NOMO-1 (cell line): Measurements from ENCODE around the gene ZDHHC14.
"Not testable (repeated sequence)": the region's sequence is repeated elsewhere in the genome, so short reads cannot be mapped to it uniquely, and the experiment has no call there.

Experiments used
- DNase-seq, 2 experiments: peaks; one replicate each; lab custom pipeline; 2025; ENCODE audit not compliant: unreplicated experiment in 2 of 2; lab: John Stamatoyannopoulos, UW

ZDHHC14 gene

DNA sequence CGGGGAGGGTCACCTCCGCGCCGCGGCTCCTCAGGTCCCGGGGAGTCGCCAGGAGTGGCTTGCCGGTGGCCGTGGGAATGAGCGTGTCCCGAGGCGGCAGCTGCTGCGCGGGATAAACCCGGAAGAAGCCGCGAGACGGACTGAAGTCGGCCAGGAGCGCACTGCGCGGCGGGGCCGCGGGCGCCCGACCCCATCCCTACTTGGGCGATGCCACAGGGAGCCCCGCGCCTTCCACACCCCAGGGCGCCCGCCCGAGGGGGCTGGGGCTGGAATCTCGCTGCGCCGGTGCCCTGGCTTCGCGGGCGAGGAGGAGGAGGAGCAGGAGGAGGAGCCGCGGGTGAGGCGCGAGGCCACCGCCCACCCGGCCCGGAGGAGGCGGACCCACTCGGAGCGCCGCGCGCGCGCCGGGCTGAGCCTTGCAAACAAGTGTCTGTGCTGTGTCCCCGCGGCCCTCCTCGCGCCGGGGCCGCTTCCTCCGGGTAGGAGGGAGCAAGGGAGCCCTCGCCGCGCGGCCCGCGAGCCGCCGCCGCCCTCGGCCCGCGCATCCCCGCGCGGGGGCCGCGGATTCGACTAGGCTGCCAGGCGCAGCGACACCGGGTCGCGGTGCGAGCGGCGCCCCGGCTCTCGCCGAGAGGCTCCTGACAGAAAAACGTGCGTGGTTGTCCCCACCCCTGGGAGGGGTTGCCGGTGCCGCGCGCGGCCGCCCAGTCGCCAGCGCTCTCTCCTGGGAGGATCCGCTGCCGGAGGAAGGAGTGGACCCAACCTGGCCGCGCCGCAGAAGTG is at the start of gene ZDHHC14:
ZDHHC14 (plus strand) TSS at position 412 of the 783 bp plus-strand sequence.
- peak; percentile 65 to 86 for DNase-seq

- DNase-seq: no peak
Measured at GRCh38 chr6:157332813-157333212, 48.2 kb upstream of the ZDHHC14 start.

DNA sequence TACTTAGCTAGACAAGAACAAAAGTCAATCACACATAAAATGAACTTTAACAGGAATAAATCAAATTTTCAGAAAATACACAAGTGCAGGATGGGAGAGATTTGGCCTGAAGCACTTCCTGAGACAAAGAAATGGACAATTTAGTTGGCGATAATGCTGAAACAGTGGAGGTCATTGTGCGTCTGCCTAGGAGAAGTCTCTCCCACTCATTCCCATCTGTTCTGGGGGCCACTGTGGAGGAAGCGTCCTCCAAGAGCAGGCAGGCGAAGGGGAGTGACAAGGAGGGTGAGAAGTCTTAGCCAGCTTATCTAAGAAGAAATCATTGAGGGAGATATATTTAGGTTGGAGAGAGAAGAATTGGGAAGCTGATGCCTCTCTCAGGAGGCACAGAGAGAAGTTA is 47.5 kb upstream of the ZDHHC14 start:
- no peak for DNase-seq

- DNase-seq: no peak
Measured at GRCh38 chr6:157333956-157334355, 47.0 kb upstream of the ZDHHC14 start.

DNA sequence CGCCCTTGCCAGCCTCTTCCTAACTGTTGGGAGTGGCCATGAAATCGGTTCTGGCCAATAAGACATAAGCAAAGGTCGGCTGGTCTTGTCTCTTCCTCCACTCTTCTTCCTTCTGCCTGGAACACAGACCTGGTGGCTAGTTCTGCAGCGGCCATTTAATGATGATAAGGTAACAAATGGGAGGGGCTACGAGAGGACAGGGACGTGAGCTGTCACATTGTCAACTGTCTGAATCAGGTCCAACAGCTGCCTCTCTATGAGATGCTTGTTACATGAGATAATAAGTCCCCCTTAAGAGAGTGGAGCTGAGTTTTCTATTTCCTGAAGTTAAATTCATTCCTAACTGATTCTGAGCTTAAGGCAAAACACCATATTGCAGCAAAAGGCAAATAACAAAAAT is 45.2 kb upstream of the ZDHHC14 start:
- DNase-seq: no peak

GRCh38 chr6:157337276-157337675 is 43.7 kb upstream of the ZDHHC14 start:
- DNase-seq: not testable (repeated sequence)

GRCh38 chr6:157337751-157338150 is 43.2 kb upstream of the ZDHHC14 start:
- no peak for DNase-seq

DNA sequence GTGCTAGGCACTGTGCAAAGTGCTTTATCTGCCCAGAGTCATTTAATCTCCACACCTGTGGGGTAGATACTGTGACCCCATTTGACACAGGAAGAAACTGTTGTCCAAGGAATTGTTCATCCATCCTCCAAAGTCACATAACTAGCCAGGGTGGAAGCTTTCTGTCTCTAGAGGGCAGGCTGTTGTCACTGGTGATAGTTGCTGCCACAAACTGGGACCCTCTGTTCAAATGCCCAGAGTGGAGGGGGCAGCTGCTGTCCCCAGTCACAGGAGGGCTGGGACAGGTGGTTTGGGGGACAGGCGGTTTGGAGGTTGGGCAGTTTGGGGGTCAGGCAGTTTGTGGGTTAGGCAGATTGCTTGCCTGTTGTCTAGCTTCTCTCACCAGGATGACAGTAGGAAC is 41.6 kb upstream of the ZDHHC14 start:
- DNase-seq: no peak

DNA sequence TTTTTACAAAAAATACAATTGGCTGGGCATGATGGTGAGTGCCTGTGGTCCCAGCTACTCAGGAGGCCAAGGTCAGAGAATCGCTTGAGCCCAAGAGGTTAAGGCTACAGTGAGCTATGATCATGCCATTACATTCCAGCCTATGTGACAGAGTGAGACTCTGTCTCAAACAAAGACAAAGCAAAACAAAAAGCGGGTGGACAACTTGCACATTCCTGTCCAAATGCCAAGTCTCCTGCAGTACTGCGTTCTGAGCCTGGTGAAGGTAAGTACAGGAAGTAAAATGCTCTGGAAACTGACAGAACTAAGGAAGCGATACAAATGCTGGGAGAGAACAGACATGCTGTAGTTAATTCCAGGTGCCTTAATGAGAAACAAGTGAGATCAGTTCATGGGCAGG is 37.3 kb upstream of the ZDHHC14 start:
- DNase-seq: no peak

GRCh38 chr6:157346373-157346772 is 34.6 kb upstream of the ZDHHC14 start:
- DNase-seq: no peak

DNA sequence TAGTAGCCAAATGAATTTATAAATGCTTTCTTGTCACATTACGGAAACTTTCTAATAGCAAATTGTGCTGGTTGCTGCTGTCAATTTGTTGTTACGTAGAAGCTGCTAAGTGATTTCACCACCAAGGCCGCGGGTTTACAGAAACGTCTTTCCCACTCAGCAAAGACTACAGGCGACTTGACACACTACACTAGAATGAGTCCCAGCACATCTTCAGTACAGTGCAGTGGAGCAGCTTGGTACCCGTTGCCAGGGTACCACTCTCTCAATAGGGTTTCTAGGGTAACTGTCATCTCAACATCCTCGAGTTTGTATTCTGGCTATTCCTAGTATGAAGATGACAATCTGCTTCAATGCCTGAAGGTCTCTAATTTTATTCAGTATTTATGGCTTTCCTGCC is 22.7 kb upstream of the ZDHHC14 start:
- no peak for DNase-seq

GRCh38 chr6:157361886-157362285 is 19.1 kb upstream of the ZDHHC14 start:
- no peak for DNase-seq

DNA sequence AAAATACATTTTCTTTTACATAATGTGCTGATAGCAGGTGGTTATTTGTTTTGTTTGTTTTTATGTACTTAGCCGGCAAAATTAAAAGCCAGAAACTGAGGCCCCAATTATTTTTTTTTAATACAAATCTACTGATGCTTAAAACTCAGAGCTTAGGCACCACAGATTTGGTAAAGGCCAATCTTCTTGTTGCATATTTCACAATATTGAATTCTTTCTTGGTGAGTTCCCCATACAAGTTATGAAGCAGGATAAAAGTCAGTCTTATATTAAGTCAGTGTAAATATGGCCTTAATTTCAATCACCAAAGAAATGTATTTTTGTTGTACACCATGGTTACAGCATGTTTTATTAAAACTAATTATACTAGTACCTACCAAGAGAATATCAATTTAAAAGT is 16.3 kb upstream of the ZDHHC14 start:
- DNase-seq: no peak

DNA sequence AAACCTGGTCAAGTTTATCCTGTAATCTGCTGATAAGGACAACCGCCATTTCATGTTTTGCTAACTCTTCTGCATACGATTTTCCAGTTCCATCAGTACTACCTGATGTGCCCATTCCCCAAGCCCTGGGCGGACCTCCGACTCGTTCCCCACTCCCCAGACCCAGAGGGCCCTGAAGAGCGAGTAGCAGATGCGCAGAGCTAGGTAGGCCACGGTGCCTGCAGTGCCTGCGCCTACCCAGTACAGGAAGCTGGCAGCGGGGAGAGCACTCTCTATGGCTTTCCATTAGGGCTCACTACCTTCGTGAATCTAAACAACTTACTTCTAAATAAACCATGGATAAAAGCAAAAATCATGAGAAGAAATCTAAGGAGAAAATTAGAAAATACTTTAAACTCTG is 14.3 kb upstream of the ZDHHC14 start:
- DNase-seq: no peak

DNA sequence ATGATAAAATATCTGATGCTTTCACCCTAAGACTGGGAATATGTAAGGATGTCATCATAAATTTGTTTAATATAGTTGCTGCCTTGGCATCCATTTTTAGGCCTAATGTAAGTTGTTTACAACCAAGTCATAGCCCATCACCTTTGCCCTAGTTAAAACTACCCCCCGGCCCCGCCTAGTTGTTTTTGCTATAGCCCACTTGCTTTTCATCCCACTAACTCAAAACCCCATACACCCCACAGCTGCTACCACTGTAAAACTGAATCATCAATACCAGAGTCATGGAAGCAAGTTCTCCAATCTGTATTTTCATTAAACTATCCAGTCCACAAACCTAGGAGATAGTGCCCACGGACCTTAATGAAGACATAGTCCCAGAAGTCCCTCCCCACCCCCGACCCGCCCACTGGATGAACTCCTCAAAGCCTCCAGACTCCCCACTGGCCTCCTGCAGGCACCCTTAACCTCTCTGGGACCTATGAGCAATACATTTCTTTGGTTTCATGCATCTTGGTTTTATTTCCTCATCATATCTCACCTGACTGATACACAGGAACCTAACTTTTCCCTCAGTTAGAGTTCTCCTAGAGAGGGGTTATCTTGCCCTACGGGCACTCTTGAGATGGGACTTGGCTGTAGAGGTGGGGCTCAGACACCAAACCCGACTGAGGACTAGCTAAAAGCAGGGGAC is 12.5 kb upstream of the ZDHHC14 start:
- DNase-seq: no peak

DNA sequence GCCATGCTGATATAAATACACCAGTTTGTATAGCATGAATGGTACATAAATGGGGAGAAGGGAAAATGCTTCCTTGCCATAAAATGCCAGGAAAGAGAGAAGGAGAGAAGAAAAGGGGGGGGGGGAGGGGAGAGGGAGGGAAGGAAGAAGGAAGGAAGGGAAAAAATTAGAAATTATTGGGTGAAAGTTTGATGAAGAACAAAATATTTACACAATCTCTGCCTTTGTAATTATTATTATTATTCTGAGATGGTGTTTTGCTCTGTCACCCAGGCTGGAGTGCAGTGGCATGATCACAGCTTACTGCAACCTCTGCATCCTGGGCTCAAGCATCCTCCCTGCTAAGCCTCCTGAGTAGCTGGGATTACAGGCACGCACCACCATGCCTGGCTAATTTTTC is 10.2 kb upstream of the ZDHHC14 start:
- no peak for DNase-seq

GRCh38 chr6:157372501-157373280 is 8.3 kb upstream of the ZDHHC14 start:
- DNase-seq: no peak

DNA sequence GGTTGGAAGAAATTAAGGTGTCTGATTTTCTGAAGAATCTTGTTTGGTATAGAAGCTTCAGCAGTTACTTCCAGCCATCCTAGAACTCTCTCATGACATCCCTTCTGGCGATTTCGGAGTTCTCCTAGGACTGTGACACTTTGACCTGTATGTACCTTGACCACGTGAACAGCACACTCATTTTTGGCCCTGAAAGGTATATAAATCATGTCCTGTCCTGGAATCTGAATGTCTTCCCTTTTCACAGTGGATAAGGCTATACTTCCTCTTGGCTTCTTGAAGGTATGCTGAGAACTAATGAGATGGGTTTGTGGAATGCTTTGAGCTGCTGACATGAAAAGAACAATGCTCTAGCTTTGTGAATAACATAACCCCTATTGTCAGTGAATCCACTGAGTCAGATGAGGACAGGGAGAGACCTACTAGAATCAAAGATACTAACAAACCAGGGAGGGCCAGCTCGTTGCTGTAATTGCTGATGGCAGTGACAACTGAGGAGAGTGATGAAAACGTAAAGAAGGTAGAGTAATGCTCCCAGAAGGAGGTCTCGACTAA is 6.0 kb upstream of the ZDHHC14 start:
- DNase-seq: no peak

GRCh38 chr6:157376241-157376640 is 4.7 kb upstream of the ZDHHC14 start:
- DNase-seq: no peak

GRCh38 chr6:157376706-157377230 is 4.2 kb upstream of the ZDHHC14 start:
- DNase-seq: peak; percentile 7 to 10
